GM12873 (cell line): ENCODE results near the gene CCDC85B.
A peak's percentile ranks its signal among the peaks of the same experiment; 100 is the strongest.

Source experiments
- TF ChIP-seq, protein P1 (sequence below): IDR thresholded peaks from 2 replicates; pipeline ENCODE4 v1.5.1; 2012; ENCODE audit warnings: low read depth, mild to moderate bottlenecking, moderate library complexity, low read length, control low read depth; ENCODE audit not compliant: insufficient read depth; ENCODE audit errors: missing control alignments

Gene CCDC85B

DNA sequence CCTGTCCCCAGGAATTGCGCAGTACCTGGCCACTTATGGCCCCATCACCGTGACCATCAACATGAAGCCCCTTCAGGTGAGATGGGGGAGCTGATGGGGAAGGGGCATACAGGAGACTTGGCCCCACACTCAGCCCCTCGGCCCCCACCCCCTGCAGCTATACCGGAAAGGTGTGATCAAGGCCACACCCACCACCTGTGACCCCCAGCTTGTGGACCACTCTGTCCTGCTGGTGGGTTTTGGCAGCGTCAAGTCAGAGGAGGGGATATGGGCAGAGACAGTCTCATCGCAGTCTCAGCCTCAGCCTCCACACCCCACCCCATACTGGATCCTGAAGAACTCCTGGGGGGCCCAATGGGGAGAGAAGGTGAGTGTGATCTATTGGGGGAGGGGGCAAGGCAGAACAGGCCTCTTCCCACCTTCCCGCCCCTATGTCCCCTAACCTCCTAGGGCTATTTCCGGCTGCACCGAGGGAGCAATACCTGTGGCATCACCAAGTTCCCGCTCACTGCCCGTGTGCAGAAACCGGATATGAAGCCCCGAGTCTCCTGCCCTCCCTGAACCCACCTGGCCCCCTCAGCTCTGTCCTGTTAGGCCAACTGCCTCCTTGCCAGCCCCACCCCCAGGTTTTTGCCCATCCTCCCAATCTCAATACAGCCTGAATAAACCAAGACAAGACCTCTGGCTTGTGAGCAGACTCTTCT lies 7.3 kb upstream of the CCDC85B start:
- TF ChIP-seq, protein P1, sequence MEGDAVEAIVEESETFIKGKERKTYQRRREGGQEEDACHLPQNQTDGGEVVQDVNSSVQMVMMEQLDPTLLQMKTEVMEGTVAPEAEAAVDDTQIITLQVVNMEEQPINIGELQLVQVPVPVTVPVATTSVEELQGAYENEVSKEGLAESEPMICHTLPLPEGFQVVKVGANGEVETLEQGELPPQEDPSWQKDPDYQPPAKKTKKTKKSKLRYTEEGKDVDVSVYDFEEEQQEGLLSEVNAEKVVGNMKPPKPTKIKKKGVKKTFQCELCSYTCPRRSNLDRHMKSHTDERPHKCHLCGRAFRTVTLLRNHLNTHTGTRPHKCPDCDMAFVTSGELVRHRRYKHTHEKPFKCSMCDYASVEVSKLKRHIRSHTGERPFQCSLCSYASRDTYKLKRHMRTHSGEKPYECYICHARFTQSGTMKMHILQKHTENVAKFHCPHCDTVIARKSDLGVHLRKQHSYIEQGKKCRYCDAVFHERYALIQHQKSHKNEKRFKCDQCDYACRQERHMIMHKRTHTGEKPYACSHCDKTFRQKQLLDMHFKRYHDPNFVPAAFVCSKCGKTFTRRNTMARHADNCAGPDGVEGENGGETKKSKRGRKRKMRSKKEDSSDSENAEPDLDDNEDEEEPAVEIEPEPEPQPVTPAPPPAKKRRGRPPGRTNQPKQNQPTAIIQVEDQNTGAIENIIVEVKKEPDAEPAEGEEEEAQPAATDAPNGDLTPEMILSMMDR = no peak

DNA sequence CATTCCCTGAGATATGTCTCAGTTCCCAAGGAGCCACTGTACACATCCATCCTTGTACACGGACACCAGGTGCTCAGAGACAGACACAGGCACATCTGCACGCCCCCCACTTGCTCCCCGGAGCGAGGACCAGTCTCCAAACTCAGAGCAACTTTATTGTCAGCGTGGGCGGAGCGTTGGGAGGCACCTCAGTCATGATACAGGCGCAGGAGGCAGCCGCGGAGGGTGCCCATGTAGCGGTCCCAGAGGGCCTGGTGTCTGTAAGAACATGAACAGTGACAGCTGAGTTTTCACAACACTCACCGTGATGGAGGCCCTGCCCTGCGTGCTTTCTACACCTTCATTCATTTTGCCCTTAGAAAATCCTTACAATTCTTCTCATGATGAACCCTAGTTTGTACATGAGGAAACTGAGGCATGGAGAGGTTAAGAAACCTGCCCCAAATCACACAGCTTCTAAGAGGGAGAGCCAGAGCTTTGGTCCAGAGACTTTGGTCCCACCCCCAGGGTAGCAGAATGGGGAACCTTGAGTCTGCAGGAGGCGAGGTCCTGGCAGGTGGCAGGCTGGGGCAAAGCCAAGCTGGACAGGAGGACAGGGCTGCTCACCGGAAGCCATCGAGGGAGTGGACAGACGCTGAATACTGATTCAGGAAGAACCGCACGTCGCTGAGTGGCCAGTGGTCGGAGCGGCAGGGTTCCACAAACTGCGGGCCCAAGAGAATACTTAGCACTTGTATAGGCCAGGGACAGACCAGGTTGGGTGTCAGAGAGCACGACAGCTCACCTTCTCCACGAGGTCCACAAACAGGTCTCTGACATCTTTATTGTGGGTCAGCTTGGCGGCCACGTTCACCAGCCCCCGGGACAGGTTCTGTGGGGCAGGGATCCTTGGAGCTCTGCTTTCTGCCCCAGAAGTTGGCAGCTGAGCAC lies 6.4 kb upstream of the CCDC85B start:
- TF ChIP-seq, protein P1 = no peak

DNA sequence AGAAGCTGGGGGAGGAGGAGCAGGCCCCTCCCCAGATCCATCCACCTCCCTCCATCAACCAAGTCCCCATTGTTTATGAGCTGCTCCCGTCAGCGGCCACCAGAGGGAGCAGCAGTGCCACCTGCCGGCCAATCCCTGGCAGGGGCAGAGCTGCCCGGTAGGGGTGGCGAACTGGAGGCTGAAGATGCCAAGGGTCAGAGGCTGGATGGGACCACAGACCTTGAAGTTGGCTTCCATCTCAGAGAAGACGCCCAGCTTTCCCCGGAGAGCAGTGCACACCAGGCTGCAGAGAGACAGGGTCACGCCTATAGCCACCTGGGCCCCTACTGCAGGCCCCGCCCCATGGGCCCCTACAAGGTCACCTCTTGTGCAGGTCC lies 5.8 kb upstream of the CCDC85B start:
- TF ChIP-seq, protein P1 = peak; percentile 100

DNA sequence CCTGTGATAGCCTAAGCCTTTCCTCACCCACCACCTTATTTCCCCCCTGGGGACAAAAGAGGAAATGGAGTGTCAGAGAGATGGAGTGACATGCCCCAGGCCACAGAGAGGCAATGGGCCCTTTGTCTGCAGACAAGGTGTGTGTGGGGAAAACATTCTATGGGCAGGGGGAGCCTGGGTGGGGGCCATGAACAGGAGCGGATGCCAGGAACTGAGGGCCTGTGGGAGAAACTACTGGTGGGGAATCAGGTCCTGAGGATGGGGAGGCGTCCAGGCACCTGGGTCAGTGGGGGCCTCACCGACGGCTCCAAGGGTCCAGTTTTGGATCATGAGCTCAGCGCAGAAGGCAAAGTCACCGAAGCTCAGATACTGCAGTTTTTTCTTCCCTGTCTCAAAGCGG lies 5.2 kb upstream of the CCDC85B start:
- TF ChIP-seq, protein P1 = no peak

GRCh38 chr11:65885808-65886536 lies 4.5 kb upstream of the CCDC85B start:
- TF ChIP-seq, protein P1 = no peak

DNA sequence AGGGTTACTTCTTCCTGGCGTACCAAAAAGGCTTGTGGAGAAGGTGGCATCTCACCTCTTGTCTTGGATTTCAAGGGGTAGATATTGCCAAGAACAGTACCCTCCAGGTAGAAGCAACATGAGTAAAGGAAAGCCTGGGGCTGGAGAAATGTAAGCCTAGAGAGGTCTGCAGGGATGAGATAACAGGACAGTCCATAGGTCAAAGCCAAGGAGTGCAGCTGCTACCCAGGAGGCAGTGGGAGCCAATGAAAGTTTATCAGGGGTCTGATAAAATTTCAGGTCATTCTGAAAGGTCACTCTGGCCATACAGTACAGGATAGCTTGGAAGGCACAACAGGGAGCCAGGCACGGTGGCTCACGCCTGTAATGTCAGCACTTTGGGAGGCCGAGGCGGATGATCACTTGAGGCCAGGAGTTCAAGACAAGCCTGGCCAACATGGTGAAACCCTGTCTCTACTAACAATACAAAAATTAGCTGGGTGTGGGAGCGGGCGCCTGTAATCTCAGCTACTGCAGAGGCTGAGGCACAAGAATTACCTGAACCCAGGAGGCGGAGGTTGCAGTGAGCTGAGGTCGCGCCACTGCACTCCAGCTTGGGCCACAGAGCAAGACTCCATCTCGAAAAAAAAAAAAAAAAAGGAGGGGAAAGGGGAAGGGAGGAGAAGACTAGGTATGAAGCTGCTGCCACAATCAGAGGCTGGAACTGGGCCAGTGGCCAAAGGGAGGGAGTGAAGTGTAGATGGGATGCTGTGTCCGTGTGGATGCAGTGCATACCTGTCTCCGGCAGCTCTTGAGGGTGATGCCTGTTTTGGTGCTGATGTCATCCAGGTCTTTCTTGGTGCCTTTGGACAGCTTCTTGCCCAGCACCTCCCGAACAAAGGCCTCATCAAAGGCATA lies 3.4 kb upstream of the CCDC85B start:
- TF ChIP-seq, protein P1 = no peak
